HUES64 (cell line): Measurements from ENCODE around the gene PAK4.

Source experiments
- H3K27ac ChIP-seq: 2 replicates; pipeline ENCODE4 v1.7.0; 2013; ENCODE audit warnings: low read depth, low read length, inconsistent platforms
- H3K27me3 ChIP-seq: 2 replicates; pipeline ENCODE4 v1.6.1; 2013; ENCODE audit warnings: mild to moderate bottlenecking, low read length; ENCODE audit not compliant: insufficient read depth
- H3K36me3 ChIP-seq: 2 replicates; pipeline ENCODE4 v1.6.1; 2013; ENCODE audit warnings: mild to moderate bottlenecking, low read length; ENCODE audit not compliant: insufficient read depth
- H3K4me1 ChIP-seq: 2 replicates; pipeline ENCODE4 v1.6.1; 2013; ENCODE audit warnings: mild to moderate bottlenecking, low read length, moderate library complexity; ENCODE audit not compliant: insufficient read depth
- H3K4me3 ChIP-seq: 2 replicates; pipeline ENCODE4 v1.5.1; 2013; ENCODE audit warnings: mild to moderate bottlenecking, low read length, moderate library complexity
- H3K9ac ChIP-seq: 2 replicates; pipeline ENCODE4 v1.6.1; 2013; ENCODE audit warnings: mild to moderate bottlenecking, low read depth, low read length
- H3K9me3 ChIP-seq: 2 replicates; pipeline ENCODE4 v1.6.1; 2013; ENCODE audit warnings: low read depth, low read length; ENCODE audit not compliant: insufficient read depth
- WGBS: fragments of 150-250, 120-280 bp; methylation state at CpG from one replicate; pipeline ENCODE4 v1.1.7; 2013; ENCODE audit warnings: missing lambda C conversion rate; 5-methylcytosine and 5-hydroxymethylcytosine counted together

Gene PAK4

DNA sequence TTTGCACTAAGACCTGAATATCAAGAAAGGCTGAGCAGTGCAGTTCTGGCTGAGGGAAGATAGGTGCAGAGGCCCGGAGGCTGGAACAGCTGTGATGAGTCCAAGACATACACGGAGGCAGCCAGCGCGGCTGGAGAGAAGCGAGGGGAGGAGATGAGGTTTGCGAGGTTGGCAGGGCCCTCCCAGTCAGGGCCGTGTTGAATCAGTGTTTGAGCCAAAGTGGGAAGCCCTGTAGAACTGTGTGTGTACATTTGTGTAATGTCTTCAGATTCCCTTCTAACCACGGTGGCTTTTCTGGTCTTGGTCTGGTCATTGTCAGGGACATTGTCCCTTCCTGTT is 34.9 kb downstream of the PAK4 start:
- Histone ChIP-seq H3K27ac (no peak overlapping the region), H3K4me1 (peaks cover 8% of the 10 kb centered on the region; the same call in 1 of the 2 replicates), H3K4me3 (no peak overlapping the region), H3K9me3 (no peaks in the 10 kb centered on the region), H3K27me3 (no peaks in the 10 kb centered on the region), H3K36me3 (no peaks in the 10 kb centered on the region), H3K9ac (no peak overlapping the region)
- 91% methylated on average over 8 of the region's 8 CpGs for WGBS

DNA sequence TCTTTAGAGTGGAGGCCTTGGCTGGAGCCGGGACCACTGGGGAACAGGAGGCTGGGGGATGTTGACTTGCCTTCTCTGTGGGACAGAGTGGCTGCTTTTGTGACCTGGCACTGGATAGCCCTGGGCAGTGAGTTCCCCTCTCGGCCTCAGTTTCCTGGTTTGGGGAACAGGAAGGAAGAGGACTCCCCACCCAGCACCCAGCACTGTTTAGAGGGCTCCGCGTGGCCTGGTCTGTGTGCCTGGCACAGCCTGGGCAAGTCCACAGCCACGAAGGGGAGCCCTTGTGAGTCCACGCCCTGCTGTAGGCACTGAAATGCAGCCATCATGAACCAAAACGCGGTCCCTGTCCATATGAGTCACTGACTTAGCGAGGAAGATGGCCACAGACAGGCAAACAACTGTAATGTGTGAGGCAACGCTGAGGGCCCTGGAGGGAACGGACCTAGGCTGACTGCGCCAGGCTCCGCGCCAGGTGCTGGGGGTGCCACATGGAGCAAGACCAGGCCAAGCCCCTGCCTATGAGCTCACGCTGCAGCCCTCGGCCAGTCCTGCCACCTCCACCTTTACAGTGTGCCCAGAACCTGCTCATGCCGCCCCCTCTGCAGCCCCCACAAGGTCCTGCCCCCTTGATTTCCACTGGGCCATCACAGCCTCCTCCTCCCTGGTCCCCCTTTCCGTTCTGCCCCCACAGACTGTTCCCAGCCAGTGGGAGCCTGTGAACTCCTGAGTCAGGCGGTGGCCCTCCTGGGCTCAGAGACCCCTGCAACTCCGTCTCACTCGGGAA is 35.5 kb downstream of the PAK4 start:
- 93% methylated on average over 21 of the region's 21 CpGs for WGBS
- Histone ChIP-seq H3K9me3 (no peaks in the 10 kb centered on the region), H3K4me3 (no peak overlapping the region), H3K9ac (no peak overlapping the region), H3K27me3 (no peaks in the 10 kb centered on the region), H3K36me3 (no peaks in the 10 kb centered on the region), H3K4me1 (peaks cover 6% of the 10 kb centered on the region; the same call in 1 of the 2 replicates), H3K27ac (no peak overlapping the region)

DNA sequence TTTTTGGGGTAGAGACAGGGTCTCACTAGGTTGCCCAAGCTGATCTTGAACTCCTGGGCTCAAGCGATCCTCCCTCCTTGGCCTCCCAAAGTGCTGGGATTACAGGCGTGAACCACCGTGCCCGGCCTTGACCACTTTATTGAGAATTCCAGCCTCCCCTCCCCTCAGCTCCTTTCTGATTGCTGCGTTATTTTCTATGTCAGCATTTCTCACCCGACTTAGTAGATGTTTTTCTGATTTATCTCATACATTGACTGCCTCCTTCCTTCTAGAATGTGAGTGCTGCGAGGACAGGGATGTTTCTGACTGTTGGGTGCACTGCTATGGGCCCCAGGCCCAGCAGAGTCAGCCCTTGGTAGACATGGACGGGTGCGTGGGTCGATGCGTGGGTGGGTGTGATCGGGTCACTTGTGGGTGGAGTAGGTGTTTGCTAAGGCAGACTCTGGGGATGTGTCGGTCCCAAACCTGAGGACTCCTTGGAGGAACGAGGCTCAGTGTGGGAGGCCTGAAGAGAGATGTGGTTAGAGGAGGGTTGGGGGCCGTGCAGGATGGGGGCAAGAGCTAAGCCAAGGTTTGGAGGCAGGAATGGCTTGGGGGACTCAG is 37.0 kb downstream of the PAK4 start:
- no peaks in the 10 kb centered on the region for H3K9me3 ChIP-seq
- no peaks in the 10 kb centered on the region for H3K27me3 ChIP-seq
- H3K27ac ChIP-seq, result no peak overlapping the region
- no peaks in the 10 kb centered on the region for H3K36me3 ChIP-seq
- no peak overlapping the region for H3K4me3 ChIP-seq
- H3K4me1 ChIP-seq, result peaks cover 8% of the 10 kb centered on the region; the same call in 1 of the 2 replicates
- no peak overlapping the region for H3K9ac ChIP-seq
- WGBS, result 94% methylated on average over 15 of the region's 15 CpGs

DNA sequence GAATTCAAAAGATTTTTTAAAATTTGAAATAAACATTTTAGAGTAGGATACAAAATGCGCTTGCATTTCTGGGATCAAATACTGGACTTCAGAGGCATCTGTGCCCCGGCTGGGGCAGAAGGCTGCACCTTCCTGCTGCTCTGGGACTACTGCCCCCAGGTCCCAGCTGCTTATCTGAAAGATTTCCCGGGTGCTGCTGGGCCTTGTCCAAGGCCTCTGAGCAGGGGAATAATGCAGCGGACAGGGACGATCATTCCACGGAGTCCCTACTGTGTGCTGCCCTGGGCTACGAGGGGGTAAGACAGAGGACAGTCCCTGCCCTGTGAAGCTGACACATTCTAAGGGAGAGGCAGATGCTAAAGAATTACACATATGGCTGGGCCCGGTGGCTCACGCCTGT is 38.0 kb downstream of the PAK4 start:
- Histone ChIP-seq H3K27ac (no peak overlapping the region), H3K27me3 (no peaks in the 10 kb centered on the region), H3K4me3 (no peak overlapping the region), H3K9ac (no peak overlapping the region), H3K36me3 (no peaks in the 10 kb centered on the region), H3K9me3 (no peaks in the 10 kb centered on the region), H3K4me1 (peaks cover 13% of the 10 kb centered on the region; the same call in 1 of the 2 replicates)
- 93% methylated on average over 9 of the region's 9 CpGs for WGBS

DNA sequence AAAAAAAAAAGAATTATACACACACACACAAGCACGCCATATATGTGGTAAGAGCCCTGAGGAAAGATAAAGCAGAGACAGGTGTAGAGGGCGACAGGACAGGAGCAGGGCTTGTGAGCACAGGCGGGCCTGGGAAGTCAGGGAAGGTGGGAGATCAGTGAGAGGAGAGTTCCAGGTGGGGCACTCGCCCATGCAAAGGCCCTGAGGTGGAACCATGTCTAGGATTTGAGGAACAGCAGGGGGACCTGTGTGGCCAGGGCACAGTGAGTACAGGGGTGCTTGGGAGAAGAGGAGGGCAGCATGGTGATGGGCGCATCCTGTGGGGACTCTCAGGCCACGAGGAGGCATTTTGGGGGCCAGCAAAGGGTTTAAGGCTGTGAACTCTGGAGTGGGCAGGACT is 38.7 kb downstream of the PAK4 start:
- WGBS, result 92% methylated on average over 6 of the region's 6 CpGs

DNA sequence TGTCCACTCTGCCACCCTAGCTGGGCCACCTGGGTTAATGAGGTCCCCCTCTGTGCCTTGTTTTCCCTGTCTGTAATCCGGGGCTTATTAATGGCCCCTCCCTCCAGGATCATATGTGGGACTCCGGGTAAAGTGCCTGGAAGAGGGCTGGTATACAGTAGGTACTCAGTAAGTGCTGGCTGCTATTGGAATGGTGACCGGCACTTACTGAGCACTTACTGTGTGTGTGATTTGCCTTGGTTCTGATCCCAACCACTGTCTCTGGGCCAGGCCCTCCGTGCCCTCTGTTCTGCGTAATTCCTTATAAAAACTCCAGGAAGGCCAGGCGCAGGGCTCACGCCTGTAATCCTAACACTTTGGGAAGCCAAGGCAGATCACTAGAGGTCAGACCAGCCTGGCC is 40.3 kb downstream of the PAK4 start:
- Histone ChIP-seq H3K27me3 (no peaks in the 10 kb centered on the region), H3K4me3 (no peak overlapping the region), H3K27ac (no peak overlapping the region), H3K9ac (no peak overlapping the region), H3K36me3 (peaks cover 4% of the 10 kb centered on the region; the same call in 1 of the 2 replicates), H3K9me3 (no peaks in the 10 kb centered on the region), H3K4me1 (peaks cover 13% of the 10 kb centered on the region; the same call in 1 of the 2 replicates)
- 94% methylated on average over 7 of the region's 7 CpGs for WGBS

More for the DNA sequence above, 38.7 kb downstream of the PAK4 start:
- H3K9me3 ChIP-seq, result no peaks in the 10 kb centered on the region
- H3K9ac ChIP-seq, result no peak overlapping the region
- H3K27me3 ChIP-seq, result no peaks in the 10 kb centered on the region
- H3K27ac ChIP-seq, result no peak overlapping the region
- no peaks in the 10 kb centered on the region for H3K36me3 ChIP-seq
- H3K4me3 ChIP-seq, result no peak overlapping the region
- H3K4me1 ChIP-seq, result peaks cover 13% of the 10 kb centered on the region; the same call in 1 of the 2 replicates

DNA sequence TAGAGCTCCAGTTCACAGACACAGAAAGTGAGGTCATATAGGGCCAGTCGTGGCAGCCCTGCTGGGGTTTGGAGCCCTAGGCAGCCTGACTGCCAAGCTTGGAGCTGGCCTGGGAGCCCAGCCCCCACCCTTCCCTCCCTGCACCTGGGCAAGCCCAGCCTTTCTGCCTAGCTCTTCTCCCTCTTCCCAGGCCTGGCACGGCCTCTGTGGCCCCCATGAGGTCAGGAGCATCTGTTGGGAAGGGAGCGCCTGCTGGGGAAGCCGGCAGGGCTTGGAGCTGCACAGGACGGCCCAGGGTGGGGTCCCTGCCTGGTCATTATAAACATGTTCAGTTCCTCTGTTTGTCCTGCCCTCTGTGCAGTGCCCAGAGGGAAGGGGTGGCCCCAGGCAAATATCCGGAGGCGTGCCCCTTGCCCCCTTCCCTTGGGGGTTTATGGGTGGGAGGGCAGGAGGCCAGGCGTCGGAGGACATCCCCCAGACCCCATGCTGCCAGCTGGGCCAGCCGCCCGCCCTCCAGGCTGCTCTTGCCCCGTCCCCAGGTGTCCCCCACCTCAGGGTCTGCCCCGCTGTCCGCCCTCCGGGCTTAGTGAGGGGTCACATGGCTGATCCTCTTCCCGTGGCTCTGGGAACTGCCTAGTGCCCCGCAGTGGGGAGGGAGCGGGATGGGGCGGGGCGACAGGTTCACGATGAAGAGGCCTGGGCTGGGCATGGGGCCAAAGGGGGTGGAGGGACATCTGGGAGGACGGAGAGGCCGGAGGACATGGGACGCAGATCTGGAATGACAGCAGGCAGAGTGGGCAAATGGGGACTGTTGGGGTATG is 41.2 kb downstream of the PAK4 start:
- Histone ChIP-seq H3K36me3 (peaks cover 7% of the 10 kb centered on the region; the same call in 1 of the 2 replicates), H3K9me3 (no peaks in the 10 kb centered on the region), H3K27ac (no peak overlapping the region), H3K27me3 (no peaks in the 10 kb centered on the region), H3K4me3 (no peak overlapping the region), H3K4me1 (peaks cover 13% of the 10 kb centered on the region; the same call in 1 of the 2 replicates), H3K9ac (no peak overlapping the region)
- 79% methylated on average over 24 of the region's 24 CpGs for WGBS

DNA sequence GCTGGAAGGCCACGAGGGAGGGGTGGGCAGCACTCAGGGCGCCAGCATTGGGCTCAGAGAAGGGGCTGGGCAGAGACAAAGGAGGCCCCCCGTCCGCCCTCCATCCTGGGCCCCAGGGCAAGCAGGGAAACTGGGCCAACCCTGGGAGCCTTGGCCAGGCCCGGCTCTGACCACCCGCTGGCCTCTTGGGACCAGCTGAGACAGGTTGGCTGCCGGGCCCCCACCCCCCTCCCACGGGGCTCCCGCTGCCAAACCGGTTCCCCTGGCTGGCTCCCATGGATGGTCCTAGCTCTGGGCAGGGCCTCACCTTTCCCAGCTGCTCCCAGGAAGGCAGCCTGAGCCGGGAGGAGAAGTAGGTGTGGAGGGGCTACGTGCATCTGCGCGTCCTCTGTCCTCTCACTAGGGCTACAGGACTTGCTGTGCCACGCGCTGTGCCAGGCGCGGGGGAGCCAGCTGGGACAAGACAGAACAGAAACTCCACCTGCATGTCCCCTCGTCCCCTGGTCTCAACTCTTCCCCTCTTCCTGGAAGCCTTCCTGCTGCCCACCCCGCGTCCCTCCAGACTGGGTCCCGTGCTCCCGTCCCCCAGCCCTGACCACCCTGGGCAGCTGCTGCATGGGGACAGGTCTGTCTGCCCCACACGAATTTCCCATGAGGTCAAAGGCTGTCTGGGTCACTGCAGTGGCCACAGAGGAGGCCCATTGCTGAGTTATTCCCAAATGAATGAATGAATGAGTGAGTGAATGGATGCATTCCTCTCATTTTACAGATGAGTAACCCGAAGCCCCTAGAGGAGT is 42.1 kb downstream of the PAK4 start:
- peaks cover 13% of the 10 kb centered on the region; the same call in 1 of the 2 replicates for H3K4me1 ChIP-seq
- H3K36me3 ChIP-seq, result peaks cover 8% of the 10 kb centered on the region; the same call in 1 of the 2 replicates
- no peaks in the 10 kb centered on the region for H3K27me3 ChIP-seq
- no peak overlapping the region for H3K4me3 ChIP-seq
- no peak overlapping the region for H3K9ac ChIP-seq
- no peaks in the 10 kb centered on the region for H3K9me3 ChIP-seq
- H3K27ac ChIP-seq, result no peak overlapping the region
- WGBS, result 88% methylated on average over 25 of the region's 25 CpGs

DNA sequence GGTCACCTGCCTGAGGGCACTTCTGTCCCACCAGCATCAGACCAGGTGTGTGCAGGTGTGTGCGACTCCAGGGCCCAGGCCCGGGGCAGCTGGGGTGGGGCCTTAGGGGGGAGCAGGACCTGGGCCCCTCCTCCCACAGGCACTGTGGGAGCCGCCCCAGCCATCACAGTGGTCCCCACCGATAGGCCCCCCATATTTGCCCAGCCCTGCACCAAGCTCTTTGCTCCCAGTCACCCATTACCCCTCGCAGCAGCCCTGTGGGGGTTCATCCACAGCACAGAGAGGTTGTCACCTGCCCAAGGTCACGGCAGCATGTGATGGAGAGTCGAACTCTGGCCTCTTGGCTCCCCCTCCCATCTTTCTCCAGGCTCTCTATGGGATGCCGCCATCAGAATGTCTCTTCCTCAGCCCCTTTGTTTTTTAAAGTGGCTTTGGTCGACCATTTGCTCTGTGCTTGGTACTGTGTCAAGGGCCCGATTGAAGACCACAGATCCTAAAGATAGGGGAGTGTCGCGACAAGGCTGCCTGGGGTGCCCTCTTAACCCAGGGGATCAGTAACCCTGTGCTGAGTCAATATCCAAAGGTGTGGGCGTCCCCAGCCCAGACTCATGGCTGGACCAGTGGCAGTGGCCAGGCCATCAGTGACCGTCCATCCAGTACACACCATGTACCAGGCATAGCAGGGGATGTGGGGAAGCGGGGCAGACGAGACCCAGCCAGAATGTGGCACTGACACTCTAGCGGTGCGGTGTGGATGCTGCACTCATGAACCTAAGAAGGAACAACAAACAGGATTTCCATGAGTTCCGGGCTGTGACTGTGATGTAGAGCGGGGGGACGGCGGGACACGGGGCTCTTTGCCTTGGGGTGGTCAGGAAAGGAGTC is 42.9 kb downstream of the PAK4 start:
- WGBS, result 85% methylated on average over 23 of the region's 23 CpGs
- peaks cover 8% of the 10 kb centered on the region; the same call in 1 of the 2 replicates for H3K36me3 ChIP-seq
- no peak overlapping the region for H3K27ac ChIP-seq
- no peak overlapping the region for H3K4me3 ChIP-seq
- H3K27me3 ChIP-seq, result no peaks in the 10 kb centered on the region
- no peak overlapping the region for H3K9ac ChIP-seq
- no peaks in the 10 kb centered on the region for H3K9me3 ChIP-seq
- H3K4me1 ChIP-seq, result peaks cover 13% of the 10 kb centered on the region; the same call in 1 of the 2 replicates
